T-helper 2 cell treated with Interferon-gamma antibody and Interleukin-4, amounts not matched to agents 100 ng/mL and 5 ng/mL, for 36 hours (primary cell): ENCODE results near the gene ALDH1L1. TPM values are rescaled to one million over a fixed set of nuclear protein-coding genes. Genes with fewer than 3 reads are reported as not detected.
"Not testable (repeated sequence)": the region's sequence is repeated elsewhere in the genome, so short reads cannot be mapped to it uniquely, and the experiment has no call there.

ENCODE experiments used
- intact Hi-C: fragments of 100-400 bp; cut with micrococcal nuclease; formaldehyde crosslinking; loops from one replicate; pipeline ENCODE4 v1.15.1; 2023
- total RNA-seq: library from RNA; stranded (reverse); gene quantifications from 2 replicates; pipeline ENCODE4 v1.2.3, GENCODE V29; 2022

Gene ALDH1L1
- total RNA-seq, 1 donor from 2014 or later: not detected

DNA sequence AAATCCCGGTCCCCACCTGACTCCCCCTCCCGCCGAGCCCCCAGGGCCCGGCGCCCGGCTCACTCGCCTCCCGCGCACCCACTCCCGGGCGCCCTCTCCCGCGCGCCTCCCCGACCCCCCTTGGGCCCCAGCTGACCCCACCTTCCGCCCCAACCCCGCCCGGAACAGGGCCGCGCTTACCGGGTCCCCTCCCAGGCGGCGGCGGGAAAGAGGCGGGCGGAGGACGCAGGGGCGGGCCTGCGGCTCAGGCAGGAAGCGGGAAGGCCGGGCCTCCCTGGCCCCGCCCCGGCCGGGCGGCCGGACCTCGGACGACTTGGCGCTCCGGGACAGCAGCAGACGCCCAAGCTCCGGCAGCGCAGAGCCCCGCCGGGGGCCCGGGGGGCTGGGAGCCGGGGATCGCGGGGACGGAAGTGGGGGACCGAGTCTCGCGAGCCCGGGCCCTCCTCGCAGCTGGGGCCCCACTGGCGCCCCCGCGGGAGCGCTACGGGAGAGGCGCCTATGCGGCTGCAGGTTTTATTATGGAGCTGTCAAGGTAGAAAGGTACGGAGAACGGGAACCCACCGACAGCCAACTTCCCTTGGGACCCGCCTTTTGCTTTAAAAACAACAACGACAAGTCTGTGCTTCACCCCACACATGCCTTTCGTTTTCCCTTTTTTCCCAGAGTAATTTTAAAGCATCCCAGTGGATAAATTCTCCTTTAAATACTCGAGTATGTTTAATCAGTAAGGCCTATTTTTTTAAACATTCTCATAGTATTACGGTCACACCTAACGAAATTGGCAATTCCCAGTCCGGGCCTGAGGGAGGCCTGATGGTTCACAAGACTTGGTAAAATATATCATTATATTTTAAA lies 96.2 kb downstream of the ALDH1L1 start, which contains the start of gene SLC41A3:
Gene SLC41A3 (minus strand): TSS at position 212 of the 855 bp plus-strand sequence. CDS start 15,905 bp downstream, outside the sequence.
- intact Hi-C loops: loop anchor here (1.0 to 10.0 kb wide), 8 partner anchors 93 to 1588 kb away; partner anchors contain the start of genes ABTB1, KLF15, MCM2 and OSBPL11

DNA sequence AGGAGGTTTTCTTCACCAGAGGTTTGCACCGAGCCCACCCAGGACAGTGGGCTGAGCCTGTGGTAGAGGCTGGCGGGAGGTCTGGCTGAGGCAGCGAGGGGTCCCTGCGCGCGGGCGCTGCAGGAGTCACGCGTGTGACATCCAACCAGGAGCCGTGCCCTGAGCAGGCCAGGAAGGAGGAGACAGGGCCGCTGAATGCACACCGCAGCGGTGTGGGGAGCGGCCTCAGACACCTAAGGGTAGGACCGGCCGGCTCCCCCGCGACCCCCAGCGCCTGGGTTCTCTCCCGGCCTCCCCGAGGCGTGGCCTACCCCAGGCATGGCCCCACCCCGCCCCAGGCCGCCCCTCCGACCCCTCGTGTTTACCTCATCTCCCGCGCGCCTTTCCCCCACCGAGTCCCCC lies 96.9 kb downstream of the ALDH1L1 start:
- intact Hi-C loops: loop anchor here (2.0 to 10.0 kb wide), 5 partner anchors 111 to 1589 kb away; partner anchors contain the start of genes ABTB1, KLF15, MCM2 and TPRA1

DNA sequence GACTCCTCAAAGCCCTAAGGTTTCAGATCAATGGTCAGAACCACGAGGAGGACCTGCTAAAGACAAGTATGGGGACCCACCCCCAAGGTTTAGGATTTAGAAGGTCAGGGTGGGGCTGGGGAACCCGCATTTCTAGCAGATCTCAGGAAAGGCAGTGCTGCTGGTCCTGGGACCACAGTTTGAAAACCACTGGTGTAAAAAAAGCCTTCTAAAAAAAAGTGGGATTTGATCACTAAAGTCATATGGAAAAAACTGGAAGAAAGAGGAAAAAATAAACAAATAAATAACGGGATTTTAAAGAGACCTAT lies 97.3 kb downstream of the ALDH1L1 start:
- intact Hi-C loops: loop anchor here (2.0 to 10.0 kb wide), 5 partner anchors 111 to 1589 kb away; partner anchors contain the start of genes ABTB1, KLF15, MCM2 and TPRA1

DNA sequence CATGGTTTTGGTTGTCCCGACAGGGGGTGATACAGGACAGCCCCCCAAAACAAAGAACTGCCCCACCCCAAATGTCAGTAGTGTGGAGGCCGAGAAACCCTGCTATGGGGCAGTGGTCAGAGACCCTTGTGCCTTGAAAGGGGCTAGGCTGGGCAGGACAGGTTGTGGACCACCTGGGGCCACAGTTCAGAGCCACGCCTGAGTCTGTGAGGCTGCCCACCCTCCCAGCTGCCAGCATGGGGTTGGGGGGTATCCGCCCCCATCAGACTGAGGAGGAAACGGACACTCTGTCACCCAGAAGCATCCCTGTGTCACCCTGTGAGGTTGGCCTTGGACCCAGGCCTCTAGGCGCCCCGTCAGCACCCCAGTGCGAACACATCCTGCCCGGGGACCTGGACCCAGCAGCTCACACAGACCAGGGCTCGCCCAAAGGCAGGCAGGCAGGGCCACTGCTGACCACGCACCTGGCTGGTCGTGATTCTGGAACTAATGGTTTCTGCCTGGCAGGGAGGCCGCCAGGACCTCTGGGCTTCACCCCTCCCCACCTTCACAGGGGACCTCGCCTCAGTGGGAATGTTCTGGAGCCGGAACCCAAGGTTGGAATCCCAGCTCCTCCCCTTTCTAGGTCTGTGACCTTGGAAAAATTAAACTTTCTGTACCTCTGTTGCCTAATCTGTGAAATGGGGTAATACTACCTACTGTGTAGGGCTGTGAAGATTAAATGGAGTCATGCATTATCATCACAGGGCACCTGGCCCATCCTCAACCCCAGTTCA lies 97.8 kb downstream of the ALDH1L1 start:
- intact Hi-C loops: loop anchor here (2.0 to 10.0 kb wide), 5 partner anchors 110 to 1590 kb away; partner anchors contain the start of genes ABTB1, KLF15, MCM2 and TPRA1

DNA sequence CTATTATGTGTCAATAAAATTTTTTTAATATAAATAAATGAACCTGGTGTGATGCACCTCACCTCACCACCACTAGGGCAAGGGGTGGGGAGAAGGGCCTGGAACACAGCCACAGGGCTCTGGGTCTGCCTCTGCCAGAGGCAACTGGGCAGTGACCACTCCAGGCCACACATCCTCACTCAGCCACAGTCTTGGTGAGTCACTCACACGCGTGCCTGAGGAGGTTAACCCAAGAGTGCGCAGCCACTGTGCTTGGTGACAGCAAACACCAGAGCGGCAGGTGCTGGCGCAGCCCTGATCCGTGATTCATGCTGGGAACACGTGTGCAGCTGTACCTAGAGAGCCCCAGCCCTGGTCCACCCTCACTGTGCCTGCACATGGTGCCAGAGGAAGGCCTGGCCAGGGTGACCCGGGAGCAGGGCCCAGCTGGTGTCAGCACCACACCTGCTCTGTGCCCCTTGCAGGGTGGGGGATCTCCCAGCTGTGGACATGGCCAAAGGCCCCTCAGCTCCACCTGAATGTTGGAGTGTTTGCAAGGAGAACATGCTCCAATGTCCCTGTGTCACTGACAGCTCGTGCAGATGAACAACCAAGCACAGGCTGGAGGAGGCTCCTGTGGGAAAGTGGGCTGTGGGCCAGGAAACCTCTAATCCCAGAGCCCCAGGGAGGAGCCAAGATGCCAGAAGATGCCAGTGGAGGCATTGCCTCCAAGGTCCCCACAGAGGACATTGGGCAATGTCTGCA lies 98.6 kb downstream of the ALDH1L1 start:
- intact Hi-C loops: loop anchor here (2.0 to 10.0 kb wide), 5 partner anchors 109 to 1591 kb away; partner anchors contain the start of genes ABTB1, KLF15, MCM2 and TPRA1

DNA sequence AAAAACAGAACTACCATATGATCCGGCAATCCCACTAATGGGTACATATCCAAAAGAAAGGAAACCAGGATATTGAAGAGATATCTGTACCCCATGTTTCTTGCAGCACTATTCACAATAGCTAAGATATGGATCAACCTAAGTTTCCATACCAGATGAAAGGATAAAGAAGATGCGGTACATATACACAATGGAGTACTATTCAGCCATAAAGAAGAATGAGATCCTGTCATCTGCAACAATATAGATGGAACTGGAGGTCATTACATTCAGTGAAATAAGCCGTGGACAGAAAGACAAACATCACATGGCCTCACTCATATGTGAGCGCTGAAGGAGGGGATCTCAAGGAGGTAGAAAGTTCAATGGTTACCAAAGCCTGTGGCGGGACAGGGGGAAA lies 99.4 kb downstream of the ALDH1L1 start:
- intact Hi-C loops: loop anchor here (5.0 to 10.0 kb wide), 4 partner anchors 109 to 1591 kb away; partner anchors contain the start of genes ABTB1, MCM2, TPRA1 and ZXDC

DNA sequence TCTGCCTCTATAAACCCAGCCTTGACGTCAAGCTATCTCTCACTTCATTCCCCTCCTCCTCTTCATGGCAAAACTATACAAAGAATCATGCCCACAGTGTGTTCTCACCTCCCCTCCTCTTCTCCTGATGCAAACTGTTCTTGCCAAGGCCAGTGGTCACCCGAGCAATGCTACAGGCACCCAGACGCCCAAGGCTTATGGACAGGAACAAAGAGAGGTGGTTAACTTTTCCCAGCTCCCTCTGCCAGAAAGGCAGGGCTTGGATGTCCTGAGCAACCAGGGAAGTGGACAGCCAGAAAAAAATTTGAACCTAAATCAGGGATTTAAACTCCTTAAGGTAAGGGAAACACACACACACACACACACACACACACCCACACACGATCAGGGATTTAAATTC lies 101.5 kb downstream of the ALDH1L1 start:
- intact Hi-C loops: no loop called here

DNA sequence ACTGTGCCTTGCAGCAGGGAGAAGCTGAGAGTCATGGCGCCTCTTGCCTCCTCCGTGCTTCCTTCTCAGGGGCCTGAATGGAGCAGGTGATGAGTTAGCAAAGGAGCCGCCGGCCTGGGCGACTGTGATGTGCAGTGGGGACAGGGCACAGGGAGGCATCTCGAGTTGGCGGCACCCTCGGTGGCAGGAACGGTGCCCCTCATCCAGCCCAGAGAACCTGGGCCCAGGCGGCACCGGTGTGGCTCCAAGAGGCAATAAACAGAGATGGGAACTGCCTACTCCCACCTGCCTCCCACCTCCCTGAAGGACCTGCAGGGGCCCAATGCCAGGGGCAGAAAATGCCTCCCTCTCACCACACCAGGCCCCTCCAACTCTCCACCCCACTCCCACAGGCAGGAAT lies 102.6 kb downstream of the ALDH1L1 start:
- intact Hi-C loops: no loop called here

DNA sequence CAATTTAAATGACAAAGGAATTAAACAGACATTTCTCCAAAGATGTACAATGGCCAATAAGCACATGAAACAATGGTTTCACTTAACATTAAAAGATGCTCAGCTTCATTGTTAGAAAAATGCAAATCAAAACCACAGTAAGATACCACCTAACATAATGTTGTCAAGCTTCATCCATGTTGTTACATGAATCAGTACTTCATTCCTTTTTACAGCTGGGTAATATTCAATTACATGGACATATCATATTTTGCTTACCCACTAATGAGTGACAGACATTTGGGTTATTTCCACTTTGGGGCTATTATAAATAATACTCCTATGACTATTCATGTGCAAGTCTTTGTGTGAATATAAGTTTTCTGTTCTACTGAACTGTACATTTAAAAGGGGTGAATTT lies 104.2 kb downstream of the ALDH1L1 start:
- intact Hi-C loops: no loop called here

DNA sequence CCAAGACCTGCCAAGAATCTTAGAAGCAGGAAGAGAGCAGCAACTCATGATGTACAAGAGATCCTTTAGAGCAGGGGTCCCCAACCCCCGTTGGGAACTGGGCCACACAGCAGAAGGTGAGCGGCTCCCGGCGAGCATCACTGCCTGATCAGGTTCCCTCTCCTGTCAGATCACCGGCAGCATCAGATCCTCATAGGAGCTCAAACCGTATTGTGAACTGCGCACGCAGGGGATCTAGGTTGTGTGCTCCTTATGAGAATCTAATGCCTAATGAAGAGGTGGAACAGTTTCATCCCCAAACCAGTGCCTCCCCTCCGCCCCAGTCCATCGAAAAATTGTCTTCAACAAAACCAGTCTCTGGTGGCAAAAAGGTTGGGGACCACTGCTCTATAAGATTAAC lies 110.2 kb downstream of the ALDH1L1 start:
- intact Hi-C loops: no loop called here

DNA sequence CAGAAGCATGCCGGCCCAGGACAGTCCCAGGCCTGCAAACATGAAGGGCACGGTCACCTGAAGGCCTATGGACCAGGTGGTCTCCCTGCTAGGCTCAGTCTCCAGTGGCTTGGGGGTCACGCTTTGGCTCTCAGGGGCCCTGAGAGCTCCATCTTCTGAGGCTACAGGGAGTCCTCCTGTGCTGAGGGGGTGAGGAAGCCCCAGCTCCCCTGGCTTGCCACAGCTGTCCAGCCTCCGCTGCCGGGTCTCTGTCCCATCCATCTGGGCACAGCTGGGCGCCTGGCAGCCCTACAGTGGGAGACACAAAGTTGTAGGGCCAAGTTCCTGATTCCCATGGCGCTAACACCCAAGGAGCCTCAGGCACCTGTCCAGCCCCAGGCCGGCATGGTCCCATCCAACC lies 112.4 kb downstream of the ALDH1L1 start:
- intact Hi-C loops: no loop called here

DNA sequence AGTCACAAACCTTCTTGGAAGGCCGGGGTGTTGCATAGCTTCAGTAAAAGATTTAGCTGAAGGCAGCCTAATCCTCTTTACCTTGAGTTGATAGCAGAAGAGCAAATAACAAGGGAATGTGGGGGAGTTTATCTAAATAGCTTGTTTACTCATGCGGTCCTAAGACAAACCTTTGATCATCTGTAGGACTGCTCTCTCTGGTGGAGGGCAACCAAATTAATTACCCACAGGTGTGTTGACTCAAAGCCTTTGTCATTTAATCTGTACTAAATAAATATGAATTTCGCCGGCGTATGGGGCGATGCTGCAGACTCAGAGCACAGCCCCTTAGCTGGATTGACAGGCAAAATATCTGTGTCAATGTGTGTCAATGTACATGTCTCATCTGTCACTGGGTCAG lies 113.7 kb downstream of the ALDH1L1 start:
- intact Hi-C loops: not testable (repeated sequence)

DNA sequence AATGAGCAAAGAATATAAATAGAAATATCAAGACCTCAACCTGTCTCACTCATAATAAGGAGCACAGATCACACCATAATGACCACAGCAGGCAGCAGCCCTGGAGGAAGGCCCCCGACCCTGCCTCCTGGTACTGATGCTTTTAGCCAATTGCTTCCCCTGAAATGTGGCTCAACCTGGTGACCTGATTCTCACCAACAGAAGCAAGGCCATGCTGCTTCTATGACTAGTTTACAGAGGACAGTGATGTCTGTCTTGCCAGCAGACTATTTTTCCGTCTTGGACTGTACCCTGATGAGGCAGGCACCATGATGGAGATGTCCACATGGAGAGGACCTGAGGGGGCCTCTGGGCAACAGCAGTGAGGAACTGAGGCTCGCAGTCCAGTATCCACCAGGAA lies 114.5 kb downstream of the ALDH1L1 start:
- intact Hi-C loops: no loop called here

DNA sequence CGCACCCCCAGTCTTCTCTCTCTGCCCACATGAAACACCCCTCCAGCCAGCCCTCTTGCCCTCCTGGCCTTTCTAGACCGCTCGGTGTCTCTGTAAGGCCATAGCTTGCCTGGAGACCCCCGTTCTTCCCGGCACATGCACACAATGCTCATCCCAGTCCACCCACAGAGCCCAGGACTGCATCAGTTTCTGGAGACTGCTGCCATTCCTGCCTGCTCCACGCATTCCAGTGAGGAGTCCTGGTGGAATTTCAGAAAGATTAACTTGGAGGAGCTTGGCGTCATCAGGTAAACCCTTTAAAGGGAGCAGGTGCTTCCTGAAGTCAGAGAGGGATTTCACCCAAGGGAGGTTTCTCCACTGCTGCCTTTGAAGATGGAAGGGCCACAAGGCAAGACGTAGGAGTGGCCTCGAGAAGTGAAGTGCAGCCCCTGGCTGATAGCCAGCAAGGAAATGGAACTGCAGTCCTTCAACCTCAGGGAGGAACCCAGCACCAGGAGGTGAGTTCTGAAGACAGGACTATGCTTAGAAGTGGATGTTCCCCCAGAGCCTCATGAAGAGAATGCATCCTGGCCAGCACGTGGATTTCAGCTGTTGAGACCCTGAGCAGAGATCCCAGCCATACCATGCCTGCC lies 115.6 kb downstream of the ALDH1L1 start:
- intact Hi-C loops: no loop called here

DNA sequence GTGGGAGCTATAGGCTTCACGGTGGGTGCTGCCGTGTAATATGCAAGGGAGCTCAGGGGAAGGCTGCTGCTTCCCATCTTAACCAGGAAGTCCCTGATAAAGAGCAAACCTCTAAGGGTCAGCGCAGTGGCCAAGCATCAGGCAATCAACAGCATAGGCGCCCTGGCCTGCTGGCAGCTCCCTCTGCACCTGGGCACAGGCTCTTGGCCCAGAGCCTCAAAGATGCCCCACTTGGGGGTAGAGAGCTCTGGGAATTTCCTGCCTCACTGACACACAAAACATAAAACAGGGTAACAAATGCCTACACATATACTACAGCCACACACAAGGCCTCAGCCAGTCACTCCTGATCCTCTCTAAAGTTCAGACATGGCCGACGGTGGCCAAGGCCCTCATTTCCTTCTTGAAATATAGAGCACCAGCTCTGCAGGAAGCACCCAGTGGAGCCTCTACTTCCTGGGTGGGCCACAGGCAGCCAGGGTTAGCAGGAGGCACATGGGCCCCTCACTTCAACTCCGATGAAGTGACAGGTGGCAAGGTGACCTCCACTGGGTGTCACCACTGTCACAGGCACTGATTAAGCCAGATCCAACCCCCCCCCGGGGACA lies 116.9 kb downstream of the ALDH1L1 start:
- intact Hi-C loops: no loop called here

DNA sequence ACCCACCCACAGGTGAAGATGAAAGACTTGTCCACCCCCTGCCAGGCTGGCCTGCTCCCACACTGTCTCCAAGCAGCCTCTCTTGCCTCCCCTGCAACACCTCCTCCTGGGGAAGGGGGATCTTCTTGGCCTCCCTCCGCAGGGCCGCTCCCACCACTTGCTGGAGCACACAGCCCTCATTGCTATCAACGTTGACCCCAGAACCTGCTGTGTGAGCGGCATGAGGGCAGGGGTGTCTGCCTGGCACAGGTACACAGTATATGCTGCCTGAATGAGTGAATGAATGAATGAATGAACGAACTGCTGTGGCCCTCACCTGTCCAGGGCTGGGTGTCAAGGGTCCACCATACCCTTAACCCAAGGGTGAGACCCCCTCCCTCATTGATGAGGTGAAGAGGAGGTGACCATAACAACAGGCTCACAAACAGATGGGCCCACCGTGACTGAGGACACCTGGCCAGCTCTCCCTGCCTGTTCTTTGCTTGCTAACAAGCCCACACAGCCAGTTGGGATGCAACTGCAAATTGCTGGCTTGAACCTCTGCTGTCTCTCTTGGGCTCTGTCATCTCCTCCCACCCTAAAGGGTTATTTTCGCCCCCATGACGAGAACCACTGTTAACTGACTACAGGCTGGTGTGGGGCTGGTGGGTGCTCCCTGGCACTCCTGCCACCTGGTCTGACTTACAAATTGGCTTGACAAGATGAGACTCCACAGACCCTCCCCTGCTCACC lies 118.9 kb downstream of the ALDH1L1 start:
- intact Hi-C loops: no loop called here

DNA sequence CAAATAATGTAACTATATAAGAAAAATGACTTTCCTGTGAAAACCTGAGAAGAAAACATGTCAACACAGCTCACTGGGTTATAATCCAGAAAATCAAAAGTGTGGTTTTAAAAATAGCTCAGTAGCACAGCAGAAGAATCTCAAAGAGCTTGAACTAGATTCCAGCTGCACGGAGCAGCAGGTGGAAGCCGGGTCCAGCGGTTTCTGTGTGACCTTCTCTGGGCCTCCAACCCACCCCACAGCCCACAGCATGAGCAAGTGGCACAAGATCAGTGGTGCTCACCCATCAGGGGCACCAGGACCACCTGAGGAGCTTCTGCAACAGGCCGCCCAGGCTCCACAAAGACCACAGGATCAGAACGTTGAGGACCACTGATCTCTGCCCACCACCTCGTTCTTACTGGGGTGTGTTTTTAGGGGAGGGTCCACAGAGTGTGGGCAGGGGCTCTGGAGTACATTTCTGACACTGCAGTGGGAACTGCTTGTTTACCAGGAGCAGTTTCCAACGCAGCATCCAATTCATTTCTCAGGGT lies 119.7 kb downstream of the ALDH1L1 start:
- intact Hi-C loops: no loop called here

DNA sequence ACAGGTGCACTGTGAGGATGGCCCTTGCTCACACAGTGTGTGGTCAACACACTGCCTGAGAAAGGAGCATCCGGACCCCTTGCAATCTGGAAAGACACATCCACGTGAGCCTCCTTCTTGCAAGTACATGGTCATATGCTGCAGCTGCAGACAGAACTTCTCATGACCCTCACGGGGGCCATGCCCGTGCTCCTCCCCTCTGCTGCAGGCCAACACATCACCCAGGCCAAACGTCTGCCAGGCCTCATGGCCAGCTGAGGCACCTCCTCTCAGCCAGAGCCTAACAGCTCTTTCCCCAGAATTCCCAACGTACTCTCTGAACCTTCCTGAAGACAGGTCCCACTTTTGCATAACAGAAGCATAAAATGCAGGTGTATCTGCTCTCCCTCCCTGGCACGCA lies 121.7 kb downstream of the ALDH1L1 start:
- intact Hi-C loops: no loop called here

DNA sequence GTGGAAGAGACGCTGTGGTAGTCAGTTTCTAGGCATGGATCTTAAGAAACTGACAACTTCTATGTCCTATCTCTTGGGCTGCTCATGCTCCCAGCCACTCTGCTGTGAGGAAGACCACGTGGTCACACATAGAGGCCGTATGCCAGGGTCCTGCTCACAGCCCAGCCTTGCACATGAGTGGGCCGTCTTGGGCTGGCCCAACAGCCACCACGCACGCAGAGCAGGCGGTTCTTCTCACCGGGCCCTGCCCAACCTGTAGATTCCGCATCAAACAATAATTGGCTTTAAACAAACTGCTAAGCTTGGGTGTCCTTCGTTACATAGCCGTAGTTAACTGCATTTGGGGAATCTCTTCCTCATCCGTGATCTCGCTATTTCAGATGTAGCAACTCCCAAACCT lies 122.5 kb downstream of the ALDH1L1 start:
- intact Hi-C loops: no loop called here

DNA sequence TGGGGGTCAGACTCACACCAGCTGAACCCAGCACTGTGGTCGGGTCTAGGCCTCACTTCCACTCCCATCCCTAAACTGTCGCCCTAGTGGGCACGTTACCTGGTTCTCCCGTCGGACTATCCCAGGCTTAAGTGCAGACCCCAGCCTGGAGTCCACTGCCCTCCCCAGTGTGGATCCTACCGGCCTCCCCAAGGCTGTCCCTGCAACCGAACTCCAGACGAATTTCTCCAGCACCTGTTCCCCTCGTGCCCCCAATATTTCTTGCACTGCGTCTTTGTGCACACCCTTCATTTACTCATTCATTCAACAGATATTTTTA lies 122.9 kb downstream of the ALDH1L1 start:
- intact Hi-C loops: no loop called here
